ENCODE measurements around the gene CADM3.
A peak's percentile ranks its signal among the peaks of the same experiment; 100 is the strongest.

Gene CADM3

DNA sequence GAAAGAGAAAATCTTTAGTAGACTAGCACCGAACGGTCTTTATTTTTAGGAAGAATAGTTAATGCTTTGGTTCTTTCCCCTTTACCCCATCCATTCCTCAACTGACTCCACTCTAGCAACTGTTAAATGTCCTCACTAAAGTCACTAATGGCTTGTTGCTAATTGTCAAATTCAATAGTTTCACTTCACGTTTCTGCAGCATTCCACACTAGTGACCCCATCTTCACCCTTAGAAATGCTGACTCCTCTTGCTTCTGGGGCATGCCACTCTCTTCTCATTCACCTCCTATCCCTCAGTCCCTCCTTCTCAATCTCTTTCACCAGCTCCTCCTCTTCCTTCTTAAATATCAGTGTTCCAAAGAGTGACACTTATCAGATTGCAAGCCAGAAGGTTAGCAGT lies 19.4 kb upstream of the CADM3 start:
- no peaks in the 10 kb centered on the region for H3K27me3 ChIP-seq (ENCODE audit: low read depth, low read length)
- H3K9me3 ChIP-seq (ENCODE audit: control insufficient read depth in 1 of 2, low read length in 2 of 2), result no peaks in the 10 kb centered on the region
- no peak overlapping the region for H3K27ac ChIP-seq (ENCODE audit: low read length)
- H3K4me3 ChIP-seq (ENCODE audit: low read depth in 1 of 2, low read length in 2 of 2), result no peak overlapping the region
- H3K36me3 ChIP-seq (ENCODE audit: control insufficient read depth in 1 of 2, insufficient read depth in 2 of 2, low read length in 2 of 2), result no peaks in the 10 kb centered on the region
- no peaks in the 10 kb centered on the region for H3K4me1 ChIP-seq (ENCODE audit: control insufficient read depth in 1 of 2, insufficient read depth in 2 of 2, low read length in 2 of 2)

DNA sequence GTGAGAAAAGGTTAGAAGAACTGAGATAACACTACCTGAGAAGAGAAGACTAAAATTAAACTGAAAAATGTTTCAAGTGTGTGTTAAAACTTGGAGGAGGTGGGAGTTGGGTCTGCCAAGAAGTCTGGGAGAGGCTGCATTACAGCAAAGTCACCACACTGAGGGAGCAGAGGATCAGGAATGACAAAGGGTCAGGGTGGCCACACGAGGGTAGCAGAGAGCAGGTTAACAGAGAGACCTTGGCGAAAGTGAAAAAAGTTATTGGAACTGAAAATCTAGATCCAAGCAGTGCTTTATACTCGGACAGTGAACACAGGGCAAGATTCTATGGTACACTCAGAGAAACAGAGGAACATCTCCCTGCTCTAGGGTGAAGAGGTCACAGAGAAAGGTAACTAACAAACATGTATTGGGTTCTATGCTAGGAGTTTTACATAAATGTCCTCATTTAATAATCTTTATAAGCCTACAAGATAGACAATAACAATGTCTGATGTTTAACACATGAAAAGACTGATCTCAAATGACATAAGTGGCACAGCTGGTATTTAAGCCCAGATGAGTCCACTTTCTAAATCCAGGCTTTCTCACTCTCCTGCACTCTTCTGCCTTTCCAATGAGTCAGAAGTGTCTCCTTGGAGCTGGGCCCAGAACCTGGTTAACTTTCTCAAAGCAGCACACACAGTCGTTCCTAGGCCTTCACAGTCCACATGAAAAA lies 10.3 kb upstream of the CADM3 start:
- Histone ChIP-seq H3K4me3 (ENCODE audit: low read depth in 1 of 2, low read length in 2 of 2) (no peak overlapping the region), H3K27ac (ENCODE audit: low read length) (peak overlapping the region; percentile 47), H3K9me3 (ENCODE audit: control insufficient read depth in 1 of 2, low read length in 2 of 2) (no peaks in the 10 kb centered on the region), H3K4me1 (ENCODE audit: control insufficient read depth in 1 of 2, insufficient read depth in 2 of 2, low read length in 2 of 2) (peaks cover 0 to 6% of the 10 kb centered on the region in 2 donors), H3K36me3 (ENCODE audit: control insufficient read depth in 1 of 2, insufficient read depth in 2 of 2, low read length in 2 of 2) (no peaks in the 10 kb centered on the region), H3K27me3 (ENCODE audit: low read depth, low read length) (no peaks in the 10 kb centered on the region)

DNA sequence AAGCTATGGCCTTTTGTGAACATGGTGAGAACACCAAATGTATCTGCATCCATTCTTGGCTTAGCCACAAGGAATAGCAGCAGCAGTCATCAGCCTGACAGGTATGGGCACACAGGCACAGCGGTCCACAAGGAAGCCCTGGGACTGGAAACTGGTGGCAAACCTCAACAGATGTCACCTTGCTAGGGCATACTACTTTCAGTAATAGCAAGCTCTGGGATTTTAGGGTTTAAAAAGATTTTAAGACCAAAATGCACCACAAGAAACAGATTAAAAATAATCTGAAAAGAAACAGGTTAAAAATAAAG lies 9.7 kb upstream of the CADM3 start:
- Histone ChIP-seq H3K9me3 (ENCODE audit: control insufficient read depth in 1 of 2, low read length in 2 of 2) (no peaks in the 10 kb centered on the region), H3K36me3 (ENCODE audit: control insufficient read depth in 1 of 2, insufficient read depth in 2 of 2, low read length in 2 of 2) (no peaks in the 10 kb centered on the region), H3K27ac (ENCODE audit: low read length) (peak overlapping the region; percentile 47), H3K4me1 (ENCODE audit: control insufficient read depth in 1 of 2, insufficient read depth in 2 of 2, low read length in 2 of 2) (peaks cover 0 to 6% of the 10 kb centered on the region in 2 donors), H3K4me3 (ENCODE audit: low read depth in 1 of 2, low read length in 2 of 2) (no peak overlapping the region), H3K27me3 (ENCODE audit: low read depth, low read length) (no peaks in the 10 kb centered on the region)

DNA sequence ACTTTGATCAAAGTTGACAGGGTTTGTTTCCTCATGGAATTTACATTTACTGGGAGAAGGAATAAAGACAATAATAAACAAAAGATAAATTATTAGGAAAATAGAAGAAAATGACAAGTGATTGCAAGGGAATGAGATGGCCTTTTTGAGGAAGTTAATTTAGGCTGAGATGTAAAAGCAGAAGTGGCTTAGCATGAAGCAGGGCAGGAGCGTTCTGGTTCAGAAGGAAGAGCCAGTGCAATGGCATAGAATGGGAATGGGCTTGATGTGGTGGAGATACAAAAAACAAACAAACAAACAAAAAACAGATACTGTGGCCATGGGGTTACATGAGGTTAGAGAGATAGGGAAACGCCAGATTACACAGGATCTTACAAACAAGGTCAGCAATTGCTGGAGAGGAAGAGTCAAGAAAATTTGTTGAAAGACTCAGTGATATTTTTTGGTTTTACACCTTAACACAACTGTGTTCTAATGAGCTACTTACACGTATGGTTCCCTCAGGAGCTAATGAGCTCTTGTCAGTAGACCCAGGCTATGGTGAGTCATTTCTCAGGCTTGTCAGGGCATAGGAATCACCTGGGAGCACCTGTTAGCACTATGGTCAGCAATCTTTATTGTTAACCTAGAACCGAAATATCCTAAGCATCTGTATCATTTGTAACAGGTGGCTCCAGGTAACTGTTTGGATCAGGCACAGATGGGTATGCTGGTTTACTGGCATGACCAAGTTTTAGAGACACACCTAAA lies 8.7 kb upstream of the CADM3 start:
- H3K27me3 ChIP-seq (ENCODE audit: low read depth, low read length), result no peaks in the 10 kb centered on the region
- no peak overlapping the region for H3K4me3 ChIP-seq (ENCODE audit: low read depth in 1 of 2, low read length in 2 of 2)
- no peaks in the 10 kb centered on the region for H3K36me3 ChIP-seq (ENCODE audit: control insufficient read depth in 1 of 2, insufficient read depth in 2 of 2, low read length in 2 of 2)
- no peak overlapping the region for H3K27ac ChIP-seq (ENCODE audit: low read length)
- H3K9me3 ChIP-seq (ENCODE audit: control insufficient read depth in 1 of 2, low read length in 2 of 2), result no peaks in the 10 kb centered on the region
- H3K4me1 ChIP-seq (ENCODE audit: control insufficient read depth in 1 of 2, insufficient read depth in 2 of 2, low read length in 2 of 2), result peaks cover 0 to 6% of the 10 kb centered on the region in 2 donors

GRCh38 chr1:159163614-159164228 lies 7.7 kb upstream of the CADM3 start:
- H3K4me3 ChIP-seq (ENCODE audit: low read depth in 1 of 2, low read length in 2 of 2), result no peak overlapping the region
- H3K27ac ChIP-seq (ENCODE audit: low read length), result no peak overlapping the region
- no peaks in the 10 kb centered on the region for H3K9me3 ChIP-seq (ENCODE audit: control insufficient read depth in 1 of 2, low read length in 2 of 2)
- no peaks in the 10 kb centered on the region for H3K36me3 ChIP-seq (ENCODE audit: control insufficient read depth in 1 of 2, insufficient read depth in 2 of 2, low read length in 2 of 2)
- H3K4me1 ChIP-seq (ENCODE audit: control insufficient read depth in 1 of 2, insufficient read depth in 2 of 2, low read length in 2 of 2), result peaks cover 0 to 6% of the 10 kb centered on the region in 2 donors
- no peaks in the 10 kb centered on the region for H3K27me3 ChIP-seq (ENCODE audit: low read depth, low read length)

GRCh38 chr1:159168043-159168442 lies 3.4 kb upstream of the CADM3 start:
- peaks cover 10% of the 10 kb centered on the region for H3K27me3 ChIP-seq (ENCODE audit: low read depth, low read length)

DNA sequence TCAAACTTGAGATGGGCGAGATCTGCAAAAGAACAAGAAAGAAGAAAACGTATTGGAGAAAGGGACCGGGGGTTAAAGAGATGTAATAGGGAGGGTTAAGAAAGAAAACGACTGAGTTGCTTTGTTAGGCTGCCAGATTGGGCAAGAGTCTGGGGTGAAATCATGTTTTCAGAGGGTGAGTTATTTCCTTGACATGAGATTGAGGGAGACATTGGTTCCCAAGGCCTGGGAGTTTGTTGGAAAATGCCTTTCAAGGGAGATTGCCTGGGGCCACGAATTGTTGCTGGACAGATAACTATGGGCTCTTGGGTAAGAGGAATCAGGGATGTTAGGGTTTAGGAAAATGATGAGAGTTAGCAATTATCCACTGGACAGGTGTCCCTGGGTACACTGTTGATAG lies 776 bp upstream of the CADM3 start:
- H3K36me3 ChIP-seq (ENCODE audit: control insufficient read depth in 1 of 2, insufficient read depth in 2 of 2, low read length in 2 of 2), result no peaks in the 10 kb centered on the region
- peaks cover 0 to 21% of the 10 kb centered on the region in 2 donors for H3K4me1 ChIP-seq (ENCODE audit: control insufficient read depth in 1 of 2, insufficient read depth in 2 of 2, low read length in 2 of 2)
- no peak overlapping the region for H3K27ac ChIP-seq (ENCODE audit: low read length)
- peaks cover 10% of the 10 kb centered on the region for H3K27me3 ChIP-seq (ENCODE audit: low read depth, low read length)
- H3K4me3 ChIP-seq (ENCODE audit: low read depth in 1 of 2, low read length in 2 of 2), result peak overlapping the region in 1 of 2 donors; percentile 62
- no peaks in the 10 kb centered on the region for H3K9me3 ChIP-seq (ENCODE audit: control insufficient read depth in 1 of 2, low read length in 2 of 2)

More at GRCh38 chr1:159168043-159168442, 3.4 kb upstream of the CADM3 start:
- no peak overlapping the region for H3K27ac ChIP-seq (ENCODE audit: low read length)
- H3K9me3 ChIP-seq (ENCODE audit: control insufficient read depth in 1 of 2, low read length in 2 of 2), result no peaks in the 10 kb centered on the region
- H3K4me3 ChIP-seq (ENCODE audit: low read depth in 1 of 2, low read length in 2 of 2), result no peak overlapping the region
- no peaks in the 10 kb centered on the region for H3K36me3 ChIP-seq (ENCODE audit: control insufficient read depth in 1 of 2, insufficient read depth in 2 of 2, low read length in 2 of 2)
- H3K4me1 ChIP-seq (ENCODE audit: control insufficient read depth in 1 of 2, insufficient read depth in 2 of 2, low read length in 2 of 2), result peaks cover 0 to 21% of the 10 kb centered on the region in 2 donors

DNA sequence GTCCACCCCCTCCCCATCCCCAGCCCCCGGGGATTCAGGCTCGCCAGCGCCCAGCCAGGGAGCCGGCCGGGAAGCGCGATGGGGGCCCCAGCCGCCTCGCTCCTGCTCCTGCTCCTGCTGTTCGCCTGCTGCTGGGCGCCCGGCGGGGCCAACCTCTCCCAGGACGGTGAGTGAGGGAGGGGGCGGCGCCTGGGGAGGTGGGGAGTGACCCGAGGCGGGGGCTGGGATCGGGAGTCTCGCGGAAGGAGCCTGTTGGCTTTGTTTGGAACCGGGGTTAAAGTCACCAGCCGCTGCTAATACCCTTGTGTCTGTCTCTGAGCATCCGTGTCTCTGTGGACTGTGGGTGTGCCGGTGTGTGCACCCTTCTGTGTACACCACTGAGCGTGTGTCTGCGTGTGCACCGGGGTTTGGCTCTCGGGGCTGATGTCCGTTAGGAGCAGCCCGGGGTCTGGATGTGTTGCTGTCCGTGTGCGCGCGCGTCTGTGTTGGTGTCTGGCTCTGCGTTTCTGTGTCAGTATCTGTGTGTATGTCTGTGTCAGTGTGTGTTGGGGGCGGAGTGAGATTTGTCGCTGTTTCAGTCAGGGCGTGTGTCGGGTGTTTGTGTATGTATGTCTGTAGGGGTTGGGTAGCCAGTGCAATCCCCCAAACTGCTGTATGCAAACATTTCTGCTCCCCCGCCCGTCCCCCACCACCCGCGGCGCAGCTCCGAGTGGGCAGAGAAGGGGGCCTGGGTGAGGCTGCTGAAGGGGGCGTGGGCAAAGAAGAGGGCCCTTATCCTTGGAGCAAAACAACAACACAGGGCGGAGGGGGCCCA lies 480 bp downstream of the CADM3 start:
- Histone ChIP-seq H3K9me3 (ENCODE audit: control insufficient read depth in 1 of 2, low read length in 2 of 2) (no peaks in the 10 kb centered on the region), H3K4me3 (ENCODE audit: low read depth in 1 of 2, low read length in 2 of 2) (peak overlapping the region; percentile 24 to 62), H3K4me1 (ENCODE audit: control insufficient read depth in 1 of 2, insufficient read depth in 2 of 2, low read length in 2 of 2) (peaks cover 0 to 21% of the 10 kb centered on the region in 2 donors), H3K36me3 (ENCODE audit: control insufficient read depth in 1 of 2, insufficient read depth in 2 of 2, low read length in 2 of 2) (no peaks in the 10 kb centered on the region), H3K27ac (ENCODE audit: low read length) (no peak overlapping the region), H3K27me3 (ENCODE audit: low read depth, low read length) (peaks cover 10% of the 10 kb centered on the region)

GRCh38 chr1:159172614-159173291 lies 1.3 kb downstream of the CADM3 start:
- Histone ChIP-seq H3K4me1 (ENCODE audit: control insufficient read depth in 1 of 2, insufficient read depth in 2 of 2, low read length in 2 of 2) (peaks cover 0 to 21% of the 10 kb centered on the region in 2 donors), H3K27ac (ENCODE audit: low read length) (no peak overlapping the region), H3K27me3 (ENCODE audit: low read depth, low read length) (peaks cover 10% of the 10 kb centered on the region), H3K9me3 (ENCODE audit: control insufficient read depth in 1 of 2, low read length in 2 of 2) (no peaks in the 10 kb centered on the region), H3K4me3 (ENCODE audit: low read depth in 1 of 2, low read length in 2 of 2) (peak overlapping the region; percentile 10 to 62), H3K36me3 (ENCODE audit: control insufficient read depth in 1 of 2, insufficient read depth in 2 of 2, low read length in 2 of 2) (no peaks in the 10 kb centered on the region)

GRCh38 chr1:159173320-159173719 lies 1.9 kb downstream of the CADM3 start:
- Histone ChIP-seq H3K27ac (ENCODE audit: low read length) (no peak overlapping the region), H3K27me3 (ENCODE audit: low read depth, low read length) (peaks cover 10% of the 10 kb centered on the region), H3K36me3 (ENCODE audit: control insufficient read depth in 1 of 2, insufficient read depth in 2 of 2, low read length in 2 of 2) (no peaks in the 10 kb centered on the region), H3K4me1 (ENCODE audit: control insufficient read depth in 1 of 2, insufficient read depth in 2 of 2, low read length in 2 of 2) (peaks cover 0 to 21% of the 10 kb centered on the region in 2 donors), H3K4me3 (ENCODE audit: low read depth in 1 of 2, low read length in 2 of 2) (no peak overlapping the region), H3K9me3 (ENCODE audit: control insufficient read depth in 1 of 2, low read length in 2 of 2) (no peaks in the 10 kb centered on the region)
